OCI-LY7 (cell line): ENCODE data around the gene ICE1. TPM values are rescaled to one million over a fixed set of nuclear protein-coding genes. Genes with fewer than 3 reads are reported as not detected.

Experiments
- BruUV-seq: library from RNA; stranded (reverse); fragments of 400-500 nt; replicated peaks from 2 replicates; lab custom pipeline; 2021; lab: Mats Ljungman, UMichigan
- CTCF ChIA-PET: fragments of 300-600 bp; sonication (Branson Sonifier 250); formaldehyde crosslinking; loops from one replicate; lab custom pipeline; 2022; ENCODE audit warnings: antibody characterized with exemption; ENCODE audit not compliant: unreplicated experiment; lab: Charles Lee
- POLR2A ChIA-PET: fragments of 300-600 bp; sonication (Branson Sonifier 250); formaldehyde crosslinking; loops from one replicate; lab custom pipeline; 2022; ENCODE audit warnings: antibody characterized with exemption; lab: Charles Lee
- DNase-seq: peaks from one replicate; pipeline ENCODE4 v3.0.0-alpha.2; 2015; ENCODE audit warnings: low spot score
- H2AFZ ChIP-seq: fragments of 200-600 bp; sonication (generic), shearing (Covaris generic); 2 replicates; pipeline ENCODE4 v1.6.1; 2014; ENCODE audit warnings: mild to moderate bottlenecking, antibody characterized with exemption, low read length, moderate library complexity
- H3K27ac ChIP-seq: fragments of 200-600 bp; sonication (generic); 2 replicates; pipeline ENCODE4 v1.5.1; 2014; ENCODE audit warnings: mixed run types, low read depth, mild to moderate bottlenecking, moderate library complexity, low read length, inconsistent platforms; ENCODE audit not compliant: poor library complexity, severe bottlenecking
- H3K36me3 ChIP-seq: fragments of 200-600 bp; sonication (generic); 2 replicates; pipeline ENCODE4 v1.6.1; 2014; ENCODE audit warnings: mild to moderate bottlenecking, antibody characterized with exemption, low read length, moderate library complexity, mixed read lengths; ENCODE audit not compliant: insufficient read depth
- H3K4me1 ChIP-seq: fragments of 200-600 bp; sonication (generic); 2 replicates; pipeline ENCODE4 v1.5.1; 2014; ENCODE audit warnings: mild to moderate bottlenecking, low read length; ENCODE audit not compliant: insufficient read depth, poor library complexity, severe bottlenecking
- H3K4me2 ChIP-seq: fragments of 200-600 bp; sonication (generic); 2 replicates; pipeline ENCODE4 v1.6.1; 2014; ENCODE audit warnings: mild to moderate bottlenecking, low read length
- H3K4me3 ChIP-seq: fragments of 200-600 bp; sonication (generic); 2 replicates; pipeline ENCODE4 v1.5.1; 2014; ENCODE audit warnings: mild to moderate bottlenecking, low read depth, low read length; ENCODE audit not compliant: poor library complexity, severe bottlenecking
- H3K79me2 ChIP-seq: fragments of 200-600 bp; sonication (generic); 2 replicates; pipeline ENCODE4 v1.6.1; 2016; ENCODE audit warnings: low read depth, mild to moderate bottlenecking, low read length, moderate library complexity, mixed read lengths; ENCODE audit not compliant: insufficient read depth
- H3K9me2 ChIP-seq: fragments of 200-600 bp; sonication (generic); 2 replicates; pipeline ENCODE4 v1.6.1; 2016; ENCODE audit warnings: mild to moderate bottlenecking, low read length, mixed read lengths; ENCODE audit not compliant: insufficient read depth
- H3K9me3 ChIP-seq: fragments of 200-600 bp; sonication (generic); 2 replicates; pipeline ENCODE4 v1.6.1; 2014; ENCODE audit warnings: mild to moderate bottlenecking, mixed run types, low read length, mixed read lengths
- H4K20me1 ChIP-seq: fragments of 200-600 bp; sonication (generic); 2 replicates; pipeline ENCODE4 v1.6.1; 2014; ENCODE audit warnings: mild to moderate bottlenecking, antibody characterized with exemption, low read length, moderate library complexity, mixed read lengths; ENCODE audit not compliant: insufficient read depth
- CTCF ChIP-seq: fragments of 200-600 bp; sonication (generic); conservative IDR thresholded peaks from 2 replicates; pipeline ENCODE4 v1.5.1; 2014; ENCODE audit warnings: mild to moderate bottlenecking, antibody characterized with exemption, low read length, moderate library complexity, mixed read lengths
- EZH2phosphoT487 ChIP-seq: fragments of 200-600 bp; sonication (generic); IDR thresholded peaks from 2 replicates; pipeline ENCODE4 v1.6.1; 2018; ENCODE audit warnings: low read depth, borderline replicate concordance, mild to moderate bottlenecking, mixed run types, antibody characterized with exemption, low read length, moderate library complexity, mixed read lengths
- intact Hi-C: fragments of 100-400 bp; cut with micrococcal nuclease; formaldehyde crosslinking; loops from one replicate; pipeline ENCODE4 v1.10.0; 2022; ENCODE audit not compliant: unreplicated experiment
- total RNA-seq, 2 experiments: library from RNA; depleted of rRNA in 1 of 2; stranded (reverse); fragments of >200 nt in 1 of 2; shearing (Covaris generic) in 1 of 2; gene quantifications; 2 replicates each; pipeline ENCODE4 v1.2.3, GENCODE V29; 2014 to 2022

Gene ICE1
- total RNA-seq, 2 experiments from 2014 or later = 25.2 to 28.0 TPM

- CTCF ChIA-PET = no interaction called here
Measured at GRCh38 chr5:5531371-5531770, 108.9 kb downstream of the ICE1 start.

GRCh38 chr5:5532306-5533076 is 110.0 kb downstream of the ICE1 start:
- H3K4me2 ChIP-seq = no peak overlapping the region
- no peak overlapping the region for H3K27ac ChIP-seq
- H4K20me1 ChIP-seq = no peaks in the 10 kb centered on the region
- no peak overlapping the region for H3K4me3 ChIP-seq
- intact Hi-C loops = no loop called here
- H3K4me1 ChIP-seq = no peaks in the 10 kb centered on the region
- no peaks in the 10 kb centered on the region for H3K9me3 ChIP-seq
- H2AFZ ChIP-seq = no peak overlapping the region
- H3K79me2 ChIP-seq = no peaks in the 10 kb centered on the region
- no peak for DNase-seq
- CTCF ChIA-PET = no interaction called here
- H3K36me3 ChIP-seq = no peaks in the 10 kb centered on the region
- H3K9me2 ChIP-seq = no peaks in the 10 kb centered on the region
- POLR2A ChIA-PET = no interaction called here
- BruUV-seq = no TSS peak
- TF ChIP-seq CTCF (no peak), EZH2phosphoT487 (no peak)

More at GRCh38 chr5:5531371-5531770, 108.9 kb downstream of the ICE1 start:
- Histone ChIP-seq H3K4me2 (no peak overlapping the region), H2AFZ (no peak overlapping the region), H4K20me1 (no peaks in the 10 kb centered on the region), H3K79me2 (no peaks in the 10 kb centered on the region), H3K9me3 (no peaks in the 10 kb centered on the region), H3K27ac (no peak overlapping the region), H3K9me2 (no peaks in the 10 kb centered on the region), H3K4me3 (no peak overlapping the region), H3K36me3 (no peaks in the 10 kb centered on the region), H3K4me1 (no peaks in the 10 kb centered on the region)
- intact Hi-C loops = no loop called here
- DNase-seq = no peak
- POLR2A ChIA-PET = no interaction called here
- no TSS peak for BruUV-seq
- TF ChIP-seq EZH2phosphoT487 (no peak), CTCF (no peak)

- no peaks in the 10 kb centered on the region for H3K9me2 ChIP-seq
- no peaks in the 10 kb centered on the region for H3K9me3 ChIP-seq
- no peak overlapping the region for H3K4me3 ChIP-seq
- intact Hi-C loops = no loop called here
- POLR2A ChIA-PET = no interaction called here
- no TSS peak for BruUV-seq
- H3K79me2 ChIP-seq = no peaks in the 10 kb centered on the region
- no peaks in the 10 kb centered on the region for H3K4me1 ChIP-seq
- no peak overlapping the region for H3K27ac ChIP-seq
- CTCF ChIA-PET = no interaction called here
- H3K4me2 ChIP-seq = no peak overlapping the region
- TF ChIP-seq CTCF (no peak), EZH2phosphoT487 (no peak)
- no peaks in the 10 kb centered on the region for H3K36me3 ChIP-seq
- no peak for DNase-seq
- no peaks in the 10 kb centered on the region for H4K20me1 ChIP-seq
- H2AFZ ChIP-seq = no peak overlapping the region
Measured at GRCh38 chr5:5533927-5534326, 111.5 kb downstream of the ICE1 start.
